WTC11 (cell line): Measurements from ENCODE around the gene PKHD1. TPM values are rescaled to one million over a fixed set of nuclear protein-coding genes. Genes with fewer than 3 reads are reported as not detected.

Source experiments
- ATAC-seq: fragments of 200-7000 bp; cut with Tn5 transposase; 2 replicates; pipeline ENCODE4 v1.10.0; 2021; ENCODE audit warnings: mild to moderate bottlenecking, moderate library complexity
- CTCF ChIA-PET: fragments of 300-600 bp; sonication (Branson Sonifier 250); formaldehyde crosslinking; loops from one replicate; lab custom pipeline; 2021; ENCODE audit warnings: antibody characterized with exemption; lab: Charles Lee
- POLR2A ChIA-PET: fragments of 350-600 bp; sonication (Branson Sonifier 250); formaldehyde crosslinking; loops from one replicate; lab custom pipeline; 2021; ENCODE audit warnings: antibody characterized with exemption; lab: Charles Lee
- DNase-seq: peaks from one replicate; pipeline ENCODE4 v3.0.0; 2021; ENCODE audit warnings: low spot score
- H3K27ac Mint-ChIP-seq: 2 replicates; pipeline ENCODE4 v1.8.0; 2021; ENCODE audit warnings: mixed read lengths
- H3K27me3 Mint-ChIP-seq: 2 replicates; pipeline ENCODE4 v1.8.0; 2021; ENCODE audit warnings: low read depth, mild to moderate bottlenecking, moderate library complexity, mixed read lengths
- H3K36me3 Mint-ChIP-seq: 2 replicates; pipeline ENCODE4 v1.8.0; 2021; ENCODE audit warnings: mixed read lengths
- H3K4me1 Mint-ChIP-seq: 2 replicates; pipeline ENCODE4 v1.8.0; 2022; ENCODE audit warnings: mixed read lengths
- H3K4me3 Mint-ChIP-seq: 2 replicates; pipeline ENCODE4 v1.8.0; 2021; ENCODE audit warnings: mild to moderate bottlenecking, moderate library complexity, mixed read lengths
- H3K9me3 Mint-ChIP-seq: 2 replicates; pipeline ENCODE4 v1.8.0; 2021; ENCODE audit warnings: mixed read lengths
- CBFB ChIP-seq: sonication (generic); formaldehyde crosslinking; IDR thresholded peaks from 2 replicates; pipeline ENCODE4 v1.8.1; 2022; ENCODE audit warnings: mild to moderate bottlenecking, low read depth, missing genetic modification reagents
- CREB1 ChIP-seq: sonication (generic); formaldehyde crosslinking; IDR thresholded peaks from 2 replicates; pipeline ENCODE4 v1.8.0; 2023; ENCODE audit warnings: mild to moderate bottlenecking, missing genetic modification reagents
- EMX1 ChIP-seq: fragments of 250-450 bp; sonication (Bioruptor Pico); IDR thresholded peaks from 2 replicates; pipeline ENCODE4 v1.8.0; 2021; ENCODE audit warnings: mild to moderate bottlenecking
- FOXP1 ChIP-seq: sonication (generic); formaldehyde crosslinking; IDR thresholded peaks from 2 replicates; pipeline ENCODE4 v1.8.0; 2022; ENCODE audit warnings: missing genetic modification reagents, mild to moderate bottlenecking, moderate library complexity, borderline replicate concordance
- HMGA2 ChIP-seq: fragments of 250-450 bp; sonication (Bioruptor Pico); IDR thresholded peaks from 2 replicates; pipeline ENCODE4 v1.4.0; 2021; ENCODE audit warnings: mild to moderate bottlenecking, moderate library complexity
- MYBL2 ChIP-seq: sonication (generic); formaldehyde crosslinking; IDR thresholded peaks from 2 replicates; pipeline ENCODE4 v1.8.1; 2023; ENCODE audit warnings: mild to moderate bottlenecking, moderate library complexity, missing genetic modification reagents
- RELA ChIP-seq: sonication (generic); formaldehyde crosslinking; IDR thresholded peaks from 2 replicates; pipeline ENCODE4 v1.8.1; 2022; ENCODE audit warnings: missing genetic modification reagents, mild to moderate bottlenecking, borderline replicate concordance
- RORB ChIP-seq: fragments of 250-450 bp; sonication (Bioruptor Pico); IDR thresholded peaks from 2 replicates; pipeline ENCODE4 v1.9.0; 2021; ENCODE audit warnings: mild to moderate bottlenecking
- SMAD4 ChIP-seq: sonication (generic); formaldehyde crosslinking; IDR thresholded peaks from 2 replicates; pipeline ENCODE4 v1.8.0; 2022; ENCODE audit warnings: mild to moderate bottlenecking, missing genetic modification reagents
- SOX15 ChIP-seq: fragments of 250-450 bp; sonication (Bioruptor Pico); IDR thresholded peaks from 2 replicates; pipeline ENCODE4 v1.9.0; 2021; ENCODE audit warnings: mild to moderate bottlenecking
- TCF7 ChIP-seq: sonication (generic); formaldehyde crosslinking; IDR thresholded peaks from 2 replicates; pipeline ENCODE4 v1.8.0; 2022; ENCODE audit warnings: mild to moderate bottlenecking, low read depth, missing genetic modification reagents, moderate library complexity
- ZNF671 ChIP-seq: fragments of 250-450 bp; sonication (Bioruptor Pico); IDR thresholded peaks from 2 replicates; pipeline ENCODE4 v1.8.0; 2021; ENCODE audit warnings: mild to moderate bottlenecking
- total RNA-seq: library from RNA; stranded (reverse); gene quantifications from 3 replicates; pipeline ENCODE4 v1.2.3, GENCODE V29; 2021
- TF ChIP-seq, protein P1 (sequence below): fragments of 250-450 bp; sonication (Bioruptor Pico); IDR thresholded peaks from 2 replicates; pipeline ENCODE4 v1.9.0; 2021; ENCODE audit warnings: mild to moderate bottlenecking, borderline replicate concordance
- TF ChIP-seq, protein P2 (sequence below): sonication (generic); formaldehyde crosslinking; IDR thresholded peaks from 2 replicates; pipeline ENCODE4 v1.8.1; 2023; ENCODE audit warnings: mild to moderate bottlenecking, missing genetic modification reagents
- TF ChIP-seq, protein P3 (sequence below): fragments of 250-450 bp; sonication (Bioruptor Pico); IDR thresholded peaks from 2 replicates; pipeline ENCODE4 v2.1.2; 2022; ENCODE audit warnings: mild to moderate bottlenecking, moderate library complexity
- TF ChIP-seq, protein P4 (sequence below): sonication (generic); formaldehyde crosslinking; IDR thresholded peaks from 2 replicates; pipeline ENCODE4 v1.8.0; 2023; ENCODE audit warnings: missing genetic modification reagents, mild to moderate bottlenecking, borderline replicate concordance
- TF ChIP-seq, protein P5 (sequence below): fragments of 250-450 bp; sonication (Bioruptor Pico); IDR thresholded peaks from 2 replicates; pipeline ENCODE4 v1.8.0; 2021; ENCODE audit warnings: mild to moderate bottlenecking
- TF ChIP-seq, protein P6 (sequence below): sonication (generic); formaldehyde crosslinking; IDR thresholded peaks from 2 replicates; pipeline ENCODE4 v1.8.1; 2022; ENCODE audit warnings: low read depth, mild to moderate bottlenecking, moderate library complexity, missing genetic modification reagents, borderline replicate concordance

The PKHD1 gene
- total RNA-seq, 1 experiment from 2014 or later, result 0.15 TPM

DNA sequence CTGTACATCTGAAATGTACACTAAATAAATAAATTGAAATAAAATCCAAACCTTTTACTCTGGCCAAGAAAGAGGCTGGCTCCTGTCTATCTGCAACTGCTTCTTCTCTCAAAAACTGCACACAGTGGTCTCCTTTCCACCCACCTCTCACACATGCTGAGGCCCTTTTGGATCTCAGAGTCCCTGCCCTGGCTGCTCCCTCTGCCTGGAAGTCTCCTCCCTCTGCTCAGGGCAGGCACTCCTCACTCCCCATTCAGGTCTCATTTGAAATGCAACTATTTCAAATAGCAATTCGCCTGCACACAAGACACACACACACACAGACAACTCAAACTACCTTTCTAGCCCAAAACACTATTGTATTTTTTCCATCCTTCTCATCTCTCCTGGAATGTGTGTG lies 348.8 kb downstream of the PKHD1 start (continued):
- TF ChIP-seq, protein P1, sequence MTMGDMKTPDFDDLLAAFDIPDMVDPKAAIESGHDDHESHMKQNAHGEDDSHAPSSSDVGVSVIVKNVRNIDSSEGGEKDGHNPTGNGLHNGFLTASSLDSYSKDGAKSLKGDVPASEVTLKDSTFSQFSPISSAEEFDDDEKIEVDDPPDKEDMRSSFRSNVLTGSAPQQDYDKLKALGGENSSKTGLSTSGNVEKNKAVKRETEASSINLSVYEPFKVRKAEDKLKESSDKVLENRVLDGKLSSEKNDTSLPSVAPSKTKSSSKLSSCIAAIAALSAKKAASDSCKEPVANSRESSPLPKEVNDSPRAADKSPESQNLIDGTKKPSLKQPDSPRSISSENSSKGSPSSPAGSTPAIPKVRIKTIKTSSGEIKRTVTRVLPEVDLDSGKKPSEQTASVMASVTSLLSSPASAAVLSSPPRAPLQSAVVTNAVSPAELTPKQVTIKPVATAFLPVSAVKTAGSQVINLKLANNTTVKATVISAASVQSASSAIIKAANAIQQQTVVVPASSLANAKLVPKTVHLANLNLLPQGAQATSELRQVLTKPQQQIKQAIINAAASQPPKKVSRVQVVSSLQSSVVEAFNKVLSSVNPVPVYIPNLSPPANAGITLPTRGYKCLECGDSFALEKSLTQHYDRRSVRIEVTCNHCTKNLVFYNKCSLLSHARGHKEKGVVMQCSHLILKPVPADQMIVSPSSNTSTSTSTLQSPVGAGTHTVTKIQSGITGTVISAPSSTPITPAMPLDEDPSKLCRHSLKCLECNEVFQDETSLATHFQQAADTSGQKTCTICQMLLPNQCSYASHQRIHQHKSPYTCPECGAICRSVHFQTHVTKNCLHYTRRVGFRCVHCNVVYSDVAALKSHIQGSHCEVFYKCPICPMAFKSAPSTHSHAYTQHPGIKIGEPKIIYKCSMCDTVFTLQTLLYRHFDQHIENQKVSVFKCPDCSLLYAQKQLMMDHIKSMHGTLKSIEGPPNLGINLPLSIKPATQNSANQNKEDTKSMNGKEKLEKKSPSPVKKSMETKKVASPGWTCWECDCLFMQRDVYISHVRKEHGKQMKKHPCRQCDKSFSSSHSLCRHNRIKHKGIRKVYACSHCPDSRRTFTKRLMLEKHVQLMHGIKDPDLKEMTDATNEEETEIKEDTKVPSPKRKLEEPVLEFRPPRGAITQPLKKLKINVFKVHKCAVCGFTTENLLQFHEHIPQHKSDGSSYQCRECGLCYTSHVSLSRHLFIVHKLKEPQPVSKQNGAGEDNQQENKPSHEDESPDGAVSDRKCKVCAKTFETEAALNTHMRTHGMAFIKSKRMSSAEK, result no peak
- TF ChIP-seq SOX15 (CRISPR knock-in tag) (no peak), TCF7 (no peak), HMGA2 (no peak), EMX1 (no peak), CBFB (CRISPR knock-in tag) (no peak), RORB (CRISPR knock-in tag) (no peak)
- TF ChIP-seq, protein P2, sequence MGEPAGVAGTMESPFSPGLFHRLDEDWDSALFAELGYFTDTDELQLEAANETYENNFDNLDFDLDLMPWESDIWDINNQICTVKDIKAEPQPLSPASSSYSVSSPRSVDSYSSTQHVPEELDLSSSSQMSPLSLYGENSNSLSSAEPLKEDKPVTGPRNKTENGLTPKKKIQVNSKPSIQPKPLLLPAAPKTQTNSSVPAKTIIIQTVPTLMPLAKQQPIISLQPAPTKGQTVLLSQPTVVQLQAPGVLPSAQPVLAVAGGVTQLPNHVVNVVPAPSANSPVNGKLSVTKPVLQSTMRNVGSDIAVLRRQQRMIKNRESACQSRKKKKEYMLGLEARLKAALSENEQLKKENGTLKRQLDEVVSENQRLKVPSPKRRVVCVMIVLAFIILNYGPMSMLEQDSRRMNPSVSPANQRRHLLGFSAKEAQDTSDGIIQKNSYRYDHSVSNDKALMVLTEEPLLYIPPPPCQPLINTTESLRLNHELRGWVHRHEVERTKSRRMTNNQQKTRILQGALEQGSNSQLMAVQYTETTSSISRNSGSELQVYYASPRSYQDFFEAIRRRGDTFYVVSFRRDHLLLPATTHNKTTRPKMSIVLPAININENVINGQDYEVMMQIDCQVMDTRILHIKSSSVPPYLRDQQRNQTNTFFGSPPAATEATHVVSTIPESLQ (CRISPR knock-in tag), result no peak

DNA sequence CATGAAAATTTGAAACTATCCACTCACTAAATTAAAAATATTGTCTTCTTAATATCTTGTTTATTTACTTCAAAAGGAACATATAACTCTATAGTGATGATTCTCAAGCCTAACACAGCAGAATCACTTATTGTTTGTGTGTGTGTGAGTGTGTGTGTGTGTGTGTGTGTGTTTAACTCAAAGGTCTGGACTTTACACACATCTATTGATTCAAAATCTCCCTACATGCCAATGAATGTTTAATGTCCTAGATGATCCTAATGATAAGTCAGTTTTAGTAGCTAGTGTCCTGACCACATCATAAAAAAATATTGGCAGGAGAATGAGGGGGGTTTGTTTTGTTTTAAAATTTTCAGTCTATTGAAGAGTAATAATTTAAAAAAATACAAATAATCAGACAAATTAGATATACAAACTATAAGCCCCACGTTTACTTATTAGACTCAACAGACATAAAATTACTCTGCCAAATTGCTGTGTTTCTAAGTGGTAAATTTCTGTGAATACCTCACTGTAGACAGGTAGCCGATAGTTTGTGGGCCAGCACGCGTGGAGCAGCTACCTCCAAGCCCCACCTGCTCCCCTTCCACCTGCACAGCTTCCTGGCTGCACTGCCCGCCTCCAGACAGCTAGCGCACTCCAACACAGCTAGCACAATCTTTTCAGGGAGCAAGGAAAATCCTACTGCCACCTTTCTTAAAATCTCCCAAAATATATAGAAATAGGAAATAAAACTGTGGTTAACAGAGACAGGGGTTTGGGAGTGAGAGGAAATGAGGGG lies 349.6 kb downstream of the PKHD1 start:
- no peak overlapping the region for H3K27ac Mint-ChIP-seq
- peaks cover 3% of the 10 kb centered on the region; the same call in 1 of the 2 replicates for H3K4me1 Mint-ChIP-seq
- H3K4me3 Mint-ChIP-seq, result no peak overlapping the region
- no peaks in the 10 kb centered on the region for H3K36me3 Mint-ChIP-seq
- ATAC-seq, result no peak
- H3K9me3 Mint-ChIP-seq, result peaks cover 4% of the 10 kb centered on the region
- ChIA-PET POLR2A (no interaction called here), CTCF (interaction anchor here (1.3 kb wide), 1 partner anchor 13 kb away, joined by 3 read pairs; no protein-coding TSS in a partner anchor)
- DNase-seq, result no peak
- no peaks in the 10 kb centered on the region for H3K27me3 Mint-ChIP-seq
- TF ChIP-seq, protein P3, sequence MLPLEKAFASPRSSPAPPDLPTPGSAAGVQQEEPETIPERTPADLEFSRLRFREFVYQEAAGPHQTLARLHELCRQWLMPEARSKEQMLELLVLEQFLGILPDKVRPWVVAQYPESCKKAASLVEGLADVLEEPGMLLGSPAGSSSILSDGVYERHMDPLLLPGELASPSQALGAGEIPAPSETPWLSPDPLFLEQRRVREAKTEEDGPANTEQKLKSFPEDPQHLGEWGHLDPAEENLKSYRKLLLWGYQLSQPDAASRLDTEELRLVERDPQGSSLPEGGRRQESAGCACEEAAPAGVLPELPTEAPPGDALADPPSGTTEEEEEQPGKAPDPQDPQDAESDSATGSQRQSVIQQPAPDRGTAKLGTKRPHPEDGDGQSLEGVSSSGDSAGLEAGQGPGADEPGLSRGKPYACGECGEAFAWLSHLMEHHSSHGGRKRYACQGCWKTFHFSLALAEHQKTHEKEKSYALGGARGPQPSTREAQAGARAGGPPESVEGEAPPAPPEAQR, result no peak
- TF ChIP-seq, protein P4, sequence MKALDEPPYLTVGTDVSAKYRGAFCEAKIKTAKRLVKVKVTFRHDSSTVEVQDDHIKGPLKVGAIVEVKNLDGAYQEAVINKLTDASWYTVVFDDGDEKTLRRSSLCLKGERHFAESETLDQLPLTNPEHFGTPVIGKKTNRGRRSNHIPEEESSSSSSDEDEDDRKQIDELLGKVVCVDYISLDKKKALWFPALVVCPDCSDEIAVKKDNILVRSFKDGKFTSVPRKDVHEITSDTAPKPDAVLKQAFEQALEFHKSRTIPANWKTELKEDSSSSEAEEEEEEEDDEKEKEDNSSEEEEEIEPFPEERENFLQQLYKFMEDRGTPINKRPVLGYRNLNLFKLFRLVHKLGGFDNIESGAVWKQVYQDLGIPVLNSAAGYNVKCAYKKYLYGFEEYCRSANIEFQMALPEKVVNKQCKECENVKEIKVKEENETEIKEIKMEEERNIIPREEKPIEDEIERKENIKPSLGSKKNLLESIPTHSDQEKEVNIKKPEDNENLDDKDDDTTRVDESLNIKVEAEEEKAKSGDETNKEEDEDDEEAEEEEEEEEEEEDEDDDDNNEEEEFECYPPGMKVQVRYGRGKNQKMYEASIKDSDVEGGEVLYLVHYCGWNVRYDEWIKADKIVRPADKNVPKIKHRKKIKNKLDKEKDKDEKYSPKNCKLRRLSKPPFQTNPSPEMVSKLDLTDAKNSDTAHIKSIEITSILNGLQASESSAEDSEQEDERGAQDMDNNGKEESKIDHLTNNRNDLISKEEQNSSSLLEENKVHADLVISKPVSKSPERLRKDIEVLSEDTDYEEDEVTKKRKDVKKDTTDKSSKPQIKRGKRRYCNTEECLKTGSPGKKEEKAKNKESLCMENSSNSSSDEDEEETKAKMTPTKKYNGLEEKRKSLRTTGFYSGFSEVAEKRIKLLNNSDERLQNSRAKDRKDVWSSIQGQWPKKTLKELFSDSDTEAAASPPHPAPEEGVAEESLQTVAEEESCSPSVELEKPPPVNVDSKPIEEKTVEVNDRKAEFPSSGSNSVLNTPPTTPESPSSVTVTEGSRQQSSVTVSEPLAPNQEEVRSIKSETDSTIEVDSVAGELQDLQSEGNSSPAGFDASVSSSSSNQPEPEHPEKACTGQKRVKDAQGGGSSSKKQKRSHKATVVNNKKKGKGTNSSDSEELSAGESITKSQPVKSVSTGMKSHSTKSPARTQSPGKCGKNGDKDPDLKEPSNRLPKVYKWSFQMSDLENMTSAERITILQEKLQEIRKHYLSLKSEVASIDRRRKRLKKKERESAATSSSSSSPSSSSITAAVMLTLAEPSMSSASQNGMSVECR (CRISPR knock-in tag), result no peak
- TF ChIP-seq ZNF671 (CRISPR knock-in tag), result no peak
- no peak for TF ChIP-seq RELA (CRISPR knock-in tag)
- TF ChIP-seq SMAD4 (CRISPR knock-in tag), result no peak
- TF ChIP-seq MYBL2 (CRISPR knock-in tag), result no peak
- TF ChIP-seq, protein P5, sequence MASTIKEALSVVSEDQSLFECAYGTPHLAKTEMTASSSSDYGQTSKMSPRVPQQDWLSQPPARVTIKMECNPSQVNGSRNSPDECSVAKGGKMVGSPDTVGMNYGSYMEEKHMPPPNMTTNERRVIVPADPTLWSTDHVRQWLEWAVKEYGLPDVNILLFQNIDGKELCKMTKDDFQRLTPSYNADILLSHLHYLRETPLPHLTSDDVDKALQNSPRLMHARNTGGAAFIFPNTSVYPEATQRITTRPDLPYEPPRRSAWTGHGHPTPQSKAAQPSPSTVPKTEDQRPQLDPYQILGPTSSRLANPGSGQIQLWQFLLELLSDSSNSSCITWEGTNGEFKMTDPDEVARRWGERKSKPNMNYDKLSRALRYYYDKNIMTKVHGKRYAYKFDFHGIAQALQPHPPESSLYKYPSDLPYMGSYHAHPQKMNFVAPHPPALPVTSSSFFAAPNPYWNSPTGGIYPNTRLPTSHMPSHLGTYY, result no peak
- TF ChIP-seq CREB1, result no peak
- no peak for TF ChIP-seq FOXP1 (CRISPR knock-in tag)
- TF ChIP-seq, protein P6, sequence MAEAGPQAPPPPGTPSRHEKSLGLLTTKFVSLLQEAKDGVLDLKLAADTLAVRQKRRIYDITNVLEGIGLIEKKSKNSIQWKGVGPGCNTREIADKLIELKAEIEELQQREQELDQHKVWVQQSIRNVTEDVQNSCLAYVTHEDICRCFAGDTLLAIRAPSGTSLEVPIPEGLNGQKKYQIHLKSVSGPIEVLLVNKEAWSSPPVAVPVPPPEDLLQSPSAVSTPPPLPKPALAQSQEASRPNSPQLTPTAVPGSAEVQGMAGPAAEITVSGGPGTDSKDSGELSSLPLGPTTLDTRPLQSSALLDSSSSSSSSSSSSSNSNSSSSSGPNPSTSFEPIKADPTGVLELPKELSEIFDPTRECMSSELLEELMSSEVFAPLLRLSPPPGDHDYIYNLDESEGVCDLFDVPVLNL (CRISPR knock-in tag), result no peak
- TF ChIP-seq, protein P2 (CRISPR knock-in tag), result no peak
